Panc1 (cell line): ENCODE data around the gene RARB. TPM values are rescaled to one million over a fixed set of nuclear protein-coding genes. Genes with fewer than 3 reads are reported as not detected.

ENCODE experiments used
- ATAC-seq: fragments of 200-7000 bp; cut with Tn5 transposase; 2 replicates; pipeline ENCODE4 v1.9.1; 2020; ENCODE audit warnings: mild to moderate bottlenecking, moderate library complexity
- BruUV-seq: library from RNA; stranded (reverse); fragments of 400-500 nt; replicated peaks from 2 replicates; lab custom pipeline; 2021; lab: Mats Ljungman, UMichigan
- CTCF ChIA-PET: fragments of 300-600 bp; sonication (Branson Sonifier 250); formaldehyde crosslinking; loops from one replicate; lab custom pipeline; 2022; ENCODE audit warnings: antibody characterized with exemption; lab: Charles Lee
- POLR2A ChIA-PET: fragments of 300-600 bp; sonication (Branson Sonifier 250); formaldehyde crosslinking; loops from one replicate; lab custom pipeline; 2022; ENCODE audit warnings: antibody characterized with exemption; lab: Charles Lee
- DNase-seq: peaks from one replicate; pipeline ENCODE4 v3.0.0-alpha.2; 2010; ENCODE audit warnings: low read depth, low spot score
- H3K27ac ChIP-seq: 2 replicates; pipeline ENCODE4 v1.5.1; 2011; ENCODE audit warnings: mild to moderate bottlenecking, low read length, inconsistent platforms
- H3K27me3 ChIP-seq: fragments of 200-500 bp; sonication (Bioruptor generic); 2 replicates; pipeline ENCODE4 v1.6.0; 2014; ENCODE audit warnings: low read length, inconsistent platforms; ENCODE audit not compliant: control insufficient read depth, insufficient read depth
- H3K36me3 ChIP-seq: fragments of 200-500 bp; sonication (Bioruptor generic); 2 replicates; pipeline ENCODE4 v1.5.1; 2014; ENCODE audit warnings: inconsistent platforms, mild to moderate bottlenecking, low read length, moderate library complexity; ENCODE audit not compliant: control insufficient read depth, insufficient read depth
- H3K4me1 ChIP-seq: 2 replicates; pipeline ENCODE4 v1.5.1; 2011; ENCODE audit warnings: inconsistent platforms, mild to moderate bottlenecking, low read length, moderate library complexity; ENCODE audit not compliant: control insufficient read depth, insufficient read depth
- H3K4me3 ChIP-seq, 2 experiments: 2 replicates each; pipeline ENCODE4 v1.5.1; 2011 to 2012; ENCODE audit warnings: low read depth in 2 of 2, low read length in 2 of 2, mild to moderate bottlenecking in 2 of 2, inconsistent platforms in 1 of 2, moderate library complexity in 1 of 2
- H3K9me3 ChIP-seq: fragments of 200-500 bp; sonication (Bioruptor generic); 2 replicates; pipeline ENCODE4 v1.5.1; 2014; ENCODE audit warnings: low read depth, mild to moderate bottlenecking, inconsistent platforms, low read length, moderate library complexity; ENCODE audit not compliant: control insufficient read depth, insufficient read depth
- CTCF ChIP-seq: fragments of 450-650 bp; IDR thresholded peaks from 2 replicates; pipeline ENCODE4 v1.5.1; 2017; ENCODE audit warnings: mild to moderate bottlenecking
- POLR2AphosphoS5 ChIP-seq: IDR thresholded peaks from 2 replicates; pipeline ENCODE4 v1.6.1; 2012; ENCODE audit warnings: mild to moderate bottlenecking, low read depth, low read length, moderate library complexity
- REST ChIP-seq, 2 experiments: IDR thresholded peaks; 2 replicates each; pipeline ENCODE4 v1.6.1; 2011 to 2012; ENCODE audit warnings: low read depth in 2 of 2, control low read depth in 1 of 2, low read length in 1 of 2, mild to moderate bottlenecking in 1 of 2, moderate library complexity in 1 of 2; ENCODE audit not compliant: insufficient read depth in 1 of 2
- SIN3A ChIP-seq: IDR thresholded peaks from 2 replicates; pipeline ENCODE4 v1.6.1; 2012; ENCODE audit warnings: low read depth, mild to moderate bottlenecking, low read length, moderate library complexity, borderline replicate concordance; ENCODE audit not compliant: insufficient read depth
- TCF7L2 ChIP-seq: IDR thresholded peaks from 2 replicates; pipeline ENCODE4 v1.6.1; 2011; ENCODE audit warnings: mild to moderate bottlenecking, low read depth, low read length, inconsistent platforms
- in situ Hi-C: cut with HindIII; loops from 2 replicates; pipeline ENCODE4 v1.10.0; 2016; ENCODE audit warnings: low sequenced_read_pairs, low pct_unique_long_range_greater_than_20kb
- intact Hi-C: fragments of 100-400 bp; cut with micrococcal nuclease; formaldehyde crosslinking; loops from one replicate; pipeline ENCODE4 v1.10.0; 2022; ENCODE audit not compliant: unreplicated experiment
- total RNA-seq: library from RNA; stranded (reverse); gene quantifications from one replicate; pipeline ENCODE4 v1.2.1, GENCODE V29; 2021; ENCODE audit not compliant: unreplicated experiment

Gene RARB
- total RNA-seq, 1 experiment from 2014 or later = not detected

GRCh38 chr3:25426408-25426807, 1.7 kb upstream of the RARB start:
- no peaks in the 10 kb centered on the region for H3K9me3 ChIP-seq
- ChIA-PET POLR2A (no interaction called here), CTCF (no interaction called here)
- H3K36me3 ChIP-seq = no peaks in the 10 kb centered on the region
- ATAC-seq (no peak), DNase-seq (no peak)
- H3K4me1 ChIP-seq = no peaks in the 10 kb centered on the region
- no peak overlapping the region for H3K4me3 ChIP-seq
- intact Hi-C loops = no loop called here
- H3K27ac ChIP-seq = no peak overlapping the region
- in situ Hi-C loops = no loop called here
- peaks cover 8% of the 10 kb centered on the region; the same call in 1 of the 2 replicates for H3K27me3 ChIP-seq
- no TSS peak for BruUV-seq
- TF ChIP-seq CTCF (no peak), TCF7L2 (no peak), REST (IDR thresholded peaks at IDR 0.05; ENCODE audit: insufficient read depth in 1 of 2, low read depth in 2 of 2, low read length in 1 of 2) (no peak), POLR2AphosphoS5 (no peak), SIN3A (no peak)

- Histone ChIP-seq H3K27ac (no peak overlapping the region), H3K27me3 (peaks cover 8% of the 10 kb centered on the region; the same call in 1 of the 2 replicates), H3K4me1 (no peaks in the 10 kb centered on the region), H3K9me3 (no peaks in the 10 kb centered on the region), H3K36me3 (no peaks in the 10 kb centered on the region), H3K4me3 (peak overlapping the region in 1 of 2 experiments; percentile 42; a peak in 1 of 4 replicates)
- ATAC-seq (no peak), DNase-seq (no peak)
- POLR2A ChIA-PET = no interaction called here
- intact Hi-C loops (no loop called here), in situ Hi-C loops (no loop called here)
- BruUV-seq = no TSS peak
- TF ChIP-seq REST (IDR thresholded peaks at IDR 0.05; ENCODE audit: insufficient read depth in 1 of 2, low read depth in 2 of 2, low read length in 1 of 2) = no peak
- TF ChIP-seq POLR2AphosphoS5 = no peak
- no peak for TF ChIP-seq CTCF
- no peak for TF ChIP-seq SIN3A
- TF ChIP-seq TCF7L2 = no peak
- CTCF ChIA-PET = no interaction called here
These were observed 908 bp upstream of the RARB start for GRCh38 chr3:25427155-25427554.
